HEK293 (cell line): ENCODE measurements around the gene PDE4D.

ENCODE experiments used
- CTCF ChIP-seq: fragments of 450-650 bp; formaldehyde crosslinking; IDR thresholded peaks from 2 replicates; pipeline ENCODE4 v1.5.1; 2016; ENCODE audit warnings: missing biosample characterization, missing genetic modification characterization
- PATZ1 ChIP-seq: fragments of 450-650 bp; formaldehyde crosslinking; IDR thresholded peaks from 2 replicates; pipeline ENCODE4 v1.5.1; 2016; ENCODE audit warnings: missing biosample characterization, missing genetic modification characterization
- PRDM10 ChIP-seq: fragments of 450-650 bp; formaldehyde crosslinking; IDR thresholded peaks from 2 replicates; pipeline ENCODE4 v1.5.1; 2016; ENCODE audit warnings: missing biosample characterization, missing genetic modification characterization
- SCRT2 ChIP-seq: fragments of 450-650 bp; formaldehyde crosslinking; IDR thresholded peaks from 2 replicates; pipeline ENCODE4 v1.5.1; 2016; ENCODE audit warnings: missing biosample characterization, missing genetic modification characterization
- ZBTB6 ChIP-seq: fragments of 450-650 bp; formaldehyde crosslinking; IDR thresholded peaks from 2 replicates; pipeline ENCODE4 v1.5.1; 2017; ENCODE audit warnings: missing biosample characterization, missing genetic modification characterization
- ZNF280D ChIP-seq: fragments of 450-650 bp; formaldehyde crosslinking; IDR thresholded peaks from 2 replicates; pipeline ENCODE4 v1.5.1; 2016; ENCODE audit warnings: missing biosample characterization, missing genetic modification characterization
- ZNF426 ChIP-seq: fragments of 450-650 bp; formaldehyde crosslinking; IDR thresholded peaks from 2 replicates; pipeline ENCODE4 v1.5.1; 2017; ENCODE audit warnings: missing biosample characterization, missing genetic modification characterization, mild to moderate bottlenecking, inconsistent platforms, moderate library complexity
- ZNF501 ChIP-seq: fragments of 450-650 bp; formaldehyde crosslinking; IDR thresholded peaks from 2 replicates; pipeline ENCODE4 v1.5.1; 2016; ENCODE audit warnings: missing biosample characterization, missing genetic modification characterization
- ZNF654 ChIP-seq: fragments of 450-650 bp; formaldehyde crosslinking; IDR thresholded peaks from 2 replicates; pipeline ENCODE4 v1.5.1; 2016; ENCODE audit warnings: low read depth, missing biosample characterization, missing genetic modification characterization
- ZNF707 ChIP-seq: fragments of 450-650 bp; formaldehyde crosslinking; IDR thresholded peaks from 2 replicates; pipeline ENCODE4 v1.5.1; 2016; ENCODE audit warnings: missing biosample characterization, missing genetic modification characterization
- ZNF776 ChIP-seq: fragments of 450-650 bp; formaldehyde crosslinking; IDR thresholded peaks from 2 replicates; pipeline ENCODE4 v1.5.0; 2017; ENCODE audit warnings: missing biosample characterization, missing genetic modification characterization, borderline replicate concordance
- ZNF792 ChIP-seq: fragments of 450-650 bp; formaldehyde crosslinking; IDR thresholded peaks from 2 replicates; pipeline ENCODE4 v1.5.1; 2016; ENCODE audit warnings: missing biosample characterization, missing genetic modification characterization
- ZSCAN16 ChIP-seq: fragments of 450-650 bp; formaldehyde crosslinking; IDR thresholded peaks from 2 replicates; pipeline ENCODE4 v1.5.1; 2016; ENCODE audit warnings: missing biosample characterization, missing genetic modification characterization
- ZSCAN4 ChIP-seq: fragments of 450-650 bp; formaldehyde crosslinking; IDR thresholded peaks from 2 replicates; pipeline ENCODE4 v1.5.1; 2017; ENCODE audit warnings: missing biosample characterization, missing genetic modification characterization

GRCh38 chr5:58998544-58998943 is 895.0 kb downstream of the PDE4D start:
- TF ChIP-seq CTCF (no peak), ZBTB6 (tag by site-specific recombination) (no peak), ZNF280D (tag by site-specific recombination) (no peak), ZSCAN16 (tag by site-specific recombination) (no peak), ZNF501 (tag by site-specific recombination) (no peak), SCRT2 (tag by site-specific recombination) (no peak), ZNF792 (tag by site-specific recombination) (no peak), ZSCAN4 (tag by site-specific recombination) (no peak), ZNF426 (tag by site-specific recombination) (no peak), ZNF707 (tag by site-specific recombination) (no peak), ZNF776 (tag by site-specific recombination) (no peak), ZNF654 (no peak), PRDM10 (no peak), PATZ1 (tag by site-specific recombination) (no peak)
